ENCODE data around the gene ZNF208. TPM values are rescaled to one million over a fixed set of nuclear protein-coding genes. Genes with fewer than 3 reads are reported as not detected.
"Not testable (repeated sequence)": the region's sequence is repeated elsewhere in the genome, so short reads cannot be mapped to it uniquely, and the experiment has no call there.

Gene ZNF208
- total RNA-seq, 1 experiment from 2014 or later: not detected

GRCh38 chr19:21908066-21908465 is 102.7 kb downstream of the ZNF208 start:
- Histone ChIP-seq H3K27ac (no peak overlapping the region), H3K36me3 (no peaks in the 10 kb centered on the region), H3K4me3 (no peak overlapping the region), H3K9me3 (replicated peaks) (no peaks in the 10 kb centered on the region), H3K27me3 (no peaks in the 10 kb centered on the region), H3K4me1 (no peaks in the 10 kb centered on the region)
- DNase-seq: no peak

GRCh38 chr19:21907516-21907915 is 103.2 kb downstream of the ZNF208 start:
- Histone ChIP-seq H3K4me3 (no peak overlapping the region), H3K9me3 (replicated peaks) (no peaks in the 10 kb centered on the region), H3K4me1 (no peaks in the 10 kb centered on the region), H3K36me3 (no peaks in the 10 kb centered on the region), H3K27me3 (no peaks in the 10 kb centered on the region), H3K27ac (no peak overlapping the region)
- no peak for DNase-seq

- Histone ChIP-seq H3K36me3 (no peaks in the 10 kb centered on the region), H3K27me3 (no peaks in the 10 kb centered on the region), H3K9me3 (replicated peaks) (no peaks in the 10 kb centered on the region), H3K4me3 (no peak overlapping the region), H3K27ac (no peak overlapping the region), H3K4me1 (no peaks in the 10 kb centered on the region)
- DNase-seq: no peak
These were observed 108.2 kb downstream of the ZNF208 start for GRCh38 chr19:21902571-21902970.

- no peak for DNase-seq
- H3K4me3 ChIP-seq: no peak overlapping the region
- no peaks in the 10 kb centered on the region for H3K27me3 ChIP-seq
- no peaks in the 10 kb centered on the region for H3K9me3 ChIP-seq (replicated peaks)
- no peaks in the 10 kb centered on the region for H3K4me1 ChIP-seq
- H3K36me3 ChIP-seq: no peaks in the 10 kb centered on the region
- no peak overlapping the region for H3K27ac ChIP-seq
These were observed 108.9 kb downstream of the ZNF208 start for GRCh38 chr19:21901861-21902260.

- no peaks in the 10 kb centered on the region for H3K27me3 ChIP-seq
- no peaks in the 10 kb centered on the region for H3K4me1 ChIP-seq
- no peak overlapping the region for H3K4me3 ChIP-seq
- no peaks in the 10 kb centered on the region for H3K36me3 ChIP-seq
- no peak overlapping the region for H3K27ac ChIP-seq
- no peak for DNase-seq
- no peaks in the 10 kb centered on the region for H3K9me3 ChIP-seq (replicated peaks)
These were observed 110.3 kb downstream of the ZNF208 start for GRCh38 chr19:21900401-21900800.

- H3K27me3 ChIP-seq: no peaks in the 10 kb centered on the region
- no peaks in the 10 kb centered on the region for H3K4me1 ChIP-seq
- no peak overlapping the region for H3K27ac ChIP-seq
- no peaks in the 10 kb centered on the region for H3K9me3 ChIP-seq (replicated peaks)
- H3K4me3 ChIP-seq: no peak overlapping the region
- DNase-seq: no peak
- no peaks in the 10 kb centered on the region for H3K36me3 ChIP-seq
These were observed 119.7 kb downstream of the ZNF208 start for GRCh38 chr19:21891086-21891485.

- DNase-seq: peak in 1 of 2 experiments; percentile 12
- not testable (repeated sequence) for H3K4me1 ChIP-seq; H3K4me3 ChIP-seq; H3K9me3 ChIP-seq (replicated peaks); H3K27ac ChIP-seq; H3K27me3 ChIP-seq; H3K36me3 ChIP-seq
These were observed 120.7 kb downstream of the ZNF208 start for GRCh38 chr19:21890017-21890416.

GRCh38 chr19:21885516-21885915 is 125.2 kb downstream of the ZNF208 start:
- DNase-seq; H3K9me3 ChIP-seq (replicated peaks); H3K4me1 ChIP-seq; H3K36me3 ChIP-seq; H3K4me3 ChIP-seq; H3K27me3 ChIP-seq; H3K27ac ChIP-seq: not testable (repeated sequence)

- H3K4me3 ChIP-seq; H3K9me3 ChIP-seq (replicated peaks); H3K27me3 ChIP-seq; DNase-seq; H3K36me3 ChIP-seq; H3K4me1 ChIP-seq; H3K27ac ChIP-seq: not testable (repeated sequence)
These were observed 126.0 kb downstream of the ZNF208 start for GRCh38 chr19:21884786-21885185.

GRCh38 chr19:21883516-21883915 is 127.2 kb downstream of the ZNF208 start:
- H3K27me3 ChIP-seq: no peaks in the 10 kb centered on the region
- H3K27ac ChIP-seq: no peak overlapping the region
- no peaks in the 10 kb centered on the region for H3K9me3 ChIP-seq (replicated peaks)
- H3K4me3 ChIP-seq: no peak overlapping the region
- DNase-seq: no peak
- no peaks in the 10 kb centered on the region for H3K36me3 ChIP-seq
- H3K4me1 ChIP-seq: no peaks in the 10 kb centered on the region

Other genes starting within 250 kb of the ZNF208 start
- gene ZNF100, start 243.4 kb downstream of the ZNF208 start, total RNA-seq (2014; rRNA removed; shearing (Covaris generic)): 19.0 and 24.5 TPM in 2 replicates
- 38.5 and 40.8 TPM in 2 replicates for gene ZNF43, start 174.8 kb downstream of the ZNF208 start, total RNA-seq (2014; rRNA removed; shearing (Covaris generic))
- 14.5 and 15.4 TPM in 2 replicates for gene ZNF257, start 41.5 kb upstream of the ZNF208 start, total RNA-seq (2014; rRNA removed; shearing (Covaris generic))
- gene ZNF676, start 186.0 kb upstream of the ZNF208 start, total RNA-seq (2014; rRNA removed; shearing (Covaris generic)): 0.04 TPM in 1 of 2 replicates, not detected in the other